ENCODE data around the gene EWSR1. TPM values are rescaled to one million over a fixed set of nuclear protein-coding genes. Genes with fewer than 3 reads are reported as not detected.
"Not testable (repeated sequence)": the region's sequence is repeated elsewhere in the genome, so short reads cannot be mapped to it uniquely, and the experiment has no call there.

The EWSR1 gene
- total RNA-seq, 1 donor from 2014 or later, result 133 TPM

GRCh38 chr22:29231971-29232959 lies 35.8 kb upstream of the EWSR1 start:
- Histone ChIP-seq H3K27ac (no peak overlapping the region), H3K4me3 (no peak overlapping the region), H3K9me3 (no peaks in the 10 kb centered on the region), H3K27me3 (no peaks in the 10 kb centered on the region), H3K36me3 (no peaks in the 10 kb centered on the region), H3K4me1 (peaks cover 0 to 5% of the 10 kb centered on the region in 2 donors)
- TF ChIP-seq CTCF (IDR thresholded peaks at IDR 0.05), result no peak
- peak in 1 of 2 donors; percentile 70 for DNase-seq (ENCODE audit: low spot score in 2 of 2)
- intact Hi-C loops (cut with DNase I), result no loop called here

DNA sequence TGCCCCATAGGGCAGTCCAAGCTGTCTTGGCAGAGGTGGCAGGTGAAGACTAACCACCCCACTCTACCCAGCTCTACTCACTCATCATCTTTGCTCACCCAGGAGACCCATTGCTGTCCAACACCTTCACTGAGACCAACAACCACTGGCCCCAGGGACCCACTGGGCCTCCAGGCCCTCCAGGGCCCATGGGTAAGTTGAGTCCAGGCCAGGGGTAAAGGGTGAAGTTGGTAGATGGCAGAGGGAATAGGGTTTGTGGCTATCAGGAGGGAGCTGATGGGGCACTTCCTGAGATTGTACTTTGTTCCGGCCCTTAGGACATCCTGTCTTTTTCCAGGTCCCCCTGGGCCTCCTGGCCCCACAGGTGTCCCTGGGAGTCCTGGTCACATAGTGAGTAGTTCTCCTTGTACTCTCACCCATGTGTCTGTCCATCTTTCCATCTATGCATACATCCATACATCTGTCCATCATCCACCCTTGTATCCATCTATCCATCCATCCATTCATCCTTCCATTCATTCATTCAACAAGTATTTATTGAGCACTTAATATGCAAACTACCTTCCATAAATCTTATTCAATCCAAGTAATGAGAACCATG lies 34.7 kb upstream of the EWSR1 start:
- Histone ChIP-seq H3K4me3 (no peak overlapping the region), H3K36me3 (no peaks in the 10 kb centered on the region), H3K9me3 (no peaks in the 10 kb centered on the region), H3K4me1 (peaks cover 0 to 5% of the 10 kb centered on the region in 2 donors), H3K27me3 (no peaks in the 10 kb centered on the region), H3K27ac (no peak overlapping the region)
- no peak for TF ChIP-seq CTCF (IDR thresholded peaks at IDR 0.05)
- DNase-seq (ENCODE audit: low spot score in 2 of 2), result no peak
- intact Hi-C loops (cut with DNase I), result no loop called here

- H3K4me3 ChIP-seq; H3K36me3 ChIP-seq; H3K27me3 ChIP-seq; H3K4me1 ChIP-seq; H3K9me3 ChIP-seq; intact Hi-C loops (cut with DNase I); H3K27ac ChIP-seq: not testable (repeated sequence)
- peak in 1 of 2 donors; percentile 44 for DNase-seq (ENCODE audit: low spot score in 2 of 2)
These were observed 27.6 kb upstream of the EWSR1 start for GRCh38 chr22:29240481-29240880.

- peak in 1 of 2 donors; percentile 15 for DNase-seq (ENCODE audit: low spot score in 2 of 2)
- intact Hi-C loops (cut with DNase I), result loop anchor here (2.0 kb wide), 1 partner anchor 643 kb away; no protein-coding TSS in a partner anchor
- H3K27me3 ChIP-seq, result no peaks in the 10 kb centered on the region
These were observed 24.1 kb upstream of the EWSR1 start for GRCh38 chr22:29243874-29244446.

DNA sequence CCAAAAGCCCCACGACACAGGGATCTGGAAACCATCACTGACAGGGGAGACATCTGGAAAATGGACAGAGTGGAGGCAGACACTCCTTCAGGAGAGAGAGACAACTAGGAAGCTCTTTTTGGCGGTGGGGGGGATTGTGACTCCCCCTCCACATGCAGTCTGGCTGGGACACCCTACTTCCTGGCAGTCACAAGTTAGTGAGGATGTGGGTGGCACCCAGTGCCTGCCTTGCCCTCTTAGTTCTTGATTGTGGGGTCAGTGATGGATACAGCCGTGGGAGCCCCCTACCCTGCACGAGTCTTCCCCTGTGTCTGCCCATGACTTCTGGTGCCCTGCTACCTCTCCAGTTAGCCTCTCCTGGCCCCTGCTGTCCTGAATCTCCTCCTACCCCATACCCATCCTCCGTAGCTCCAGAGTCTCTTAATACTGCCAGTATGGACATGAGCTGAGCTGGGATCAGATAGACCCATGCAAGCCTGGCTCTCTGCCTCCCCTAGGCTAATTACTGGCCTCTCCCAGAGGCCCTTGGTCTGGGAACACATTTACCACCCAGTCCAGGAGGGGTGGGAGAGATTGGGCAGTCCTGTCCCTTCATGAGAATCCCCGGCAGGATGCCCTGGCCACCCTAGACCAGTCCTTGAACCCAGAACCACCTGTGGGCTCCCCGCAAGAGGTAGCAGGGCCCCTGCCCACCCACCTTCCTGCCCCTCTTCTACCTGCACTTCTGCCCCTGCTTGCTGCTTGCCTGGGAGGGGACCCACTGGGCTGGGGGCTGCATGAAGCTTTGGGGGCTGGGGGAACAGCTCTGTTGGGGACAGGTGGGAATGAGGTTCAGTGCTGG lies 23.1 kb upstream of the EWSR1 start:
- Histone ChIP-seq H3K4me3 (no peak overlapping the region), H3K27me3 (no peaks in the 10 kb centered on the region), H3K36me3 (no peaks in the 10 kb centered on the region), H3K4me1 (no peaks in the 10 kb centered on the region), H3K9me3 (peaks cover 0 to 8% of the 10 kb centered on the region in 2 donors), H3K27ac (no peak overlapping the region)
- DNase-seq (ENCODE audit: low spot score in 2 of 2), result peak in 1 of 2 donors; percentile 50
- no peak for TF ChIP-seq CTCF (IDR thresholded peaks at IDR 0.05)
- intact Hi-C loops (cut with DNase I), result loop anchor here (5.0 kb wide), 1 partner anchor 88 kb away; no protein-coding TSS in a partner anchor

More at GRCh38 chr22:29243874-29244446, 24.1 kb upstream of the EWSR1 start:
- peaks cover 0 to 8% of the 10 kb centered on the region in 2 donors for H3K9me3 ChIP-seq
- no peak overlapping the region for H3K4me3 ChIP-seq
- no peak for TF ChIP-seq CTCF (IDR thresholded peaks at IDR 0.05)
- no peaks in the 10 kb centered on the region for H3K36me3 ChIP-seq
- H3K4me1 ChIP-seq, result no peaks in the 10 kb centered on the region
- H3K27ac ChIP-seq, result no peak overlapping the region

Data from ascending aorta (tissue), 2 donors.